SJCRH30 (cell line): ENCODE measurements around the gene MALL. TPM values are rescaled to one million over a fixed set of nuclear protein-coding genes. Genes with fewer than 3 reads are reported as not detected.
"Not testable (repeated sequence)": the region's sequence is repeated elsewhere in the genome, so short reads cannot be mapped to it uniquely, and the experiment has no call there.

ENCODE experiments used
- DNase-seq, 2 experiments: peaks; one replicate each; pipeline ENCODE4 v3.0.0-alpha.2; 2015 to 2020
- H3K27ac ChIP-seq: fragments of 250-450 bp; sonication (Bioruptor Pico); 2 replicates; pipeline ENCODE4 v1.5.1; 2020; ENCODE audit warnings: mild to moderate bottlenecking, moderate library complexity
- H3K27me3 ChIP-seq: fragments of 250-450 bp; sonication (Bioruptor Pico); 2 replicates; pipeline ENCODE4 v1.5.1; 2020; ENCODE audit warnings: mild to moderate bottlenecking, moderate library complexity
- H3K36me3 ChIP-seq: fragments of 250-450 bp; sonication (Bioruptor Pico); 2 replicates; pipeline ENCODE4 v1.5.1; 2020; ENCODE audit warnings: mild to moderate bottlenecking, moderate library complexity
- H3K4me1 ChIP-seq: fragments of 250-450 bp; sonication (Bioruptor Pico); 2 replicates; pipeline ENCODE4 v1.5.1; 2020; ENCODE audit warnings: mild to moderate bottlenecking, moderate library complexity
- H3K4me3 ChIP-seq: fragments of 250-450 bp; sonication (Bioruptor Pico); 2 replicates; pipeline ENCODE4 v1.5.1; 2020; ENCODE audit warnings: mild to moderate bottlenecking, moderate library complexity
- H3K9me3 ChIP-seq: fragments of 250-450 bp; sonication (Bioruptor Pico); replicated peaks from 2 replicates; pipeline ENCODE4 v1.5.1; 2020; ENCODE audit warnings: mild to moderate bottlenecking, moderate library complexity
- total RNA-seq: library from RNA; depleted of rRNA; stranded (reverse); fragments of >200 nt; shearing (Covaris generic); gene quantifications from 2 replicates; pipeline ENCODE4 v1.2.3, GENCODE V29; 2014; rRNA removed

MALL gene
- total RNA-seq, result 0.12 TPM in 1 of 2 replicates, not detected in the other

DNA sequence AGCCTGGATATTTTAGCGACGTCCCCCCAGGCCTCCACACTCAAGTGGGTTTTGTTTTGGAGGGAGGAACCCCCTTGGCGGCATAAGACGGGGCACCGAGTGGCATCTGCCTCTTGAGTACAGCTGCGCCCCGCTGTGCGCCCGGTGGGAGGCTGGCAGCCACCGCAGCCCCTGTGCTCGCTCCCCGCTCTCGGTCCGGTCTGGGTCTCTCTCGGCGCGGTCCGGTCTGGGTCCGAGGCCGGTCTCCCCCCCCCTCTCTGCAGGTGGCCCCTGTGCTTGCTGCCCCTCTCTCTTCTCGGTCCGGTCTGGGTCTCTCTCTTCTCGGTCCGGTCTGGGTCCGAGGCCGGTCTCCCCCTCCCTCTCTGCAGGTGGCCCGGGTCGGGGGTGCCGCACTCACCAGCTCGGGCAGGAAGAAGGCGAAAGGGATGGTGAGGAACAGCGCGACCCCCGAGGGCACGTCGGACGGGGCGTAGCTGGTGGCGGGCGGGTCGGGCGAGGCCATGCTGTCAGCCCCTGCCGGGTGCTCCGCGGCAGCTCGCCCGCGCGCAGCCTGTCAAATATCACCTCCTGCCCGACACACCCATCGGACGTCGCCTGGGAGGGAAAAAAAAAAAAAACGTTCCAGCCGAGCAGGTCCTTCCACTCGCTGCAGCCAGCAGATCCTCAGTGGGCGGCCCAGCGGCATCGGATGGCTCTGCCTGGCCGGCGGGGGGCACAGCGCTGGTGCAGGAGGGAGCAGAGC, at the start of gene MALL:
TSS of gene MALL (minus strand) at position 532 of the 742 bp plus-strand sequence. CDS start at position 502, 30 bp downstream.
- Histone ChIP-seq H3K9me3 (no peaks in the 10 kb centered on the region), H3K4me3 (no peak within 1 kb of the TSS), H3K27me3 (no peaks in the 10 kb centered on the region; the same call in 1 of the 2 replicates), H3K4me1 (no peaks in the 10 kb centered on the region), H3K27ac (no peak within 1 kb of the TSS), H3K36me3 (no peaks in the 10 kb centered on the region)
- DNase-seq, result no peak

DNA sequence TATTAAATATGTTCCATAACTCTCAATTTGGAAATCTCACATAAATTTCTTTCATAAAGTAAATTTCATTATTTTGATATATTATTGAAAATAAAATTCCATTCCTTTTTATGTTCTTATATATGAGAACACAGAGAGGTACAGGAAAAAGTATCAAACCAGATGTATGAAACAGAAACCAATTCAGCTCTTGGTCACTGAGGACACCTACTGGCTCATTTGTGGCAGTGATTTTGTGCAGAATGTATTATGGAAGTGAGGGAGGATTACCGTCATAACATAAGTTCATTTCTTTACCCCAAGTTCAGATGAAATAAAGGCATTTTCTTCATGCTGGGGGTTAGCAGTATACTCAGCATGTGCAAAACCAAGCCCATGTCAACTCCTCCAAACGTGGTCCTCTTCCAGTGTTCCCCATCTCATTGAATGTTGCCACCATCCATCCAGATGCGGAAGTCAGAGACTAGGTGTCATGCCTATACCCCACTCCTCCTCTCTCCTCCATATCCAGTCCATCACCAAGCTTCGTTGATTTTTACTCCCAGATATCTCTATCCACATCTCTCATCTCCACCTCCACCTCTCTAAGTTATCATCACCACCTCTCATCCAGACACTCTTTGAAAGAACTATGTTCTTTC, 41.7 kb upstream of the MALL start:
- peak in 1 of 2 experiments; percentile 65 for DNase-seq
- Histone ChIP-seq H3K4me3 (no peak overlapping the region), H3K9me3 (no peaks in the 10 kb centered on the region; the same call in 1 of the 2 replicates), H3K27ac (no peak overlapping the region), H3K4me1 (no peaks in the 10 kb centered on the region; the same call in 1 of the 2 replicates), H3K27me3 (no peaks in the 10 kb centered on the region), H3K36me3 (no peaks in the 10 kb centered on the region)

DNA sequence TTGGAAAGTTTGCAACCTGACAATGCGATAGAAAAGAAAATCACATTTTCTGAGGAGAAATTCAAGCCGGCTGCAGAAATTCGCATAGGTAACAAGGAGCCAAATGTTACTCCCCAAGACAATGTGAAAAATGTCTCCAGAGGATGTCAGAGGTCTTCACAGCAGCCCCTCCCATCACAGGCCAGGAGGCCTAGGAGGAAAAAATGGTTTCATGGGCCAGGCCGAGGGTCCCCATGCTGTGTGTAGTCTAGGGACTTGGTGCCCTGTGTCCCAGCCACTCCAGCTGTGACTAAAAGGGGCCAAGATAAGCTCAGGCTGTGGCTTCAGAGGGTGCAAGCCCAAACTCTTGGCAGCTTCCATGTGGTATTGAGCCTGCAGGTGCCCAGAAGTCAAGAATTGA, 39.2 kb upstream of the MALL start:
- not testable (repeated sequence) for H3K9me3 ChIP-seq, H3K4me1 ChIP-seq, H3K4me3 ChIP-seq, H3K27ac ChIP-seq, H3K36me3 ChIP-seq, H3K27me3 ChIP-seq, DNase-seq

DNA sequence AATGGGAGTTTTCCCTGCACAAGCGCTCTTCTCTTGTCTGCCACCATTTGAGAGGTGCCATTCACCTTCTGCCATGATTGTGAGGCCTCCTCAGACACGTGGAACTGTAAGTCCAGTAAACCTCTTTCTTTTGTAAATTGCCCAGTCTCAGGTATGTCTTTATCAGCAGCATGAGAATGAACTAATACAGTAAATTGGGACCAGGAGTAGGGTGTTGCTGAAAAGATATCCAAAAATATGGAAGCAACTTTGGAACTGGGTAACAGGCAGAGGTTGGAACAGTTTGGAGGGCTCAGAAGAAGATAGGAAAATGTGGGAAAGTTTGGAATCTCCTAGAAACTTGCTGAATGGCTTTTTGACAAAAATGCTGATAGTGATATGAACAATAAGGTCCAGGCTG, 38.6 kb upstream of the MALL start:
- H3K36me3 ChIP-seq, DNase-seq, H3K27ac ChIP-seq, H3K4me3 ChIP-seq, H3K27me3 ChIP-seq, H3K4me1 ChIP-seq, H3K9me3 ChIP-seq: not testable (repeated sequence)

DNA sequence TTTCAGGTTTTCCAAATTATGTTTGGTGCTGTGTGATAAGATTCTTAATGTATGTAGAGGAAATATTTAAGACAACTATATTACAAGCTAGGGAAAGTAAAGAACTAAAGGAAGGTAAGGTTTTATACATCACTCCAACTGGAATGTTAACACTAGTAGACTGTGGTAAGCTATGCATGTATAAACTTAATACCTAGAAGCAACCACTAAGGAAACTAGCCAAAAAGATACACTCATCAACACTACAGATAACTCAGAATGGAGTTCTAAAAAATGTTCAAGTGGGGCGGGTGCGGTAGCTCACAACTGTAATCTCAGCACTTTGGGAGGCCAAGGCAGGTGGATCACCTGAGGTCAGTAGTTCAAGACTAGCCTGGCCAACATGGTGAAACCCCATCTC, 37.8 kb upstream of the MALL start:
- no peaks in the 10 kb centered on the region for H3K27me3 ChIP-seq
- H3K27ac ChIP-seq, result no peak overlapping the region
- H3K9me3 ChIP-seq, result no peaks in the 10 kb centered on the region; the same call in 1 of the 2 replicates
- H3K36me3 ChIP-seq, result no peaks in the 10 kb centered on the region
- no peak for DNase-seq
- no peaks in the 10 kb centered on the region for H3K4me1 ChIP-seq
- no peak overlapping the region for H3K4me3 ChIP-seq

DNA sequence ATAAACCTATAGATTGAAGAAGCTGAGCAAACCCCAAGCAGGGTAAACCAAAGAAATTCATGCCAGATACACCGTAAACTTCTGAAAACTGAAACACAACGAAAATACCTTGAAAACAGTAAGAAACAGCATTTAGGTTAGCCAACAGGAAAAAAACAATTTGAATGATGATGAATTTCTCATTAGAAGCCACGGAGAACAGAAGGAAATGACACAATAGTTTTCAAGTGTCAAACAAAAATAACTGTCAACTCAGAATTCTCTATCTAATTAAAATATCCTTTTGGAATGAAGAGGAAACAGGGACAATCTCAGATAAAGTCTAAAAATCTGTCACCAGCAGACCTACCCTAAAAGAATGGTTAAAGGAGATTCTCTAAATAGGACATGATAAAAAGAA, 37.3 kb upstream of the MALL start:
- no peaks in the 10 kb centered on the region for H3K27me3 ChIP-seq

DNA sequence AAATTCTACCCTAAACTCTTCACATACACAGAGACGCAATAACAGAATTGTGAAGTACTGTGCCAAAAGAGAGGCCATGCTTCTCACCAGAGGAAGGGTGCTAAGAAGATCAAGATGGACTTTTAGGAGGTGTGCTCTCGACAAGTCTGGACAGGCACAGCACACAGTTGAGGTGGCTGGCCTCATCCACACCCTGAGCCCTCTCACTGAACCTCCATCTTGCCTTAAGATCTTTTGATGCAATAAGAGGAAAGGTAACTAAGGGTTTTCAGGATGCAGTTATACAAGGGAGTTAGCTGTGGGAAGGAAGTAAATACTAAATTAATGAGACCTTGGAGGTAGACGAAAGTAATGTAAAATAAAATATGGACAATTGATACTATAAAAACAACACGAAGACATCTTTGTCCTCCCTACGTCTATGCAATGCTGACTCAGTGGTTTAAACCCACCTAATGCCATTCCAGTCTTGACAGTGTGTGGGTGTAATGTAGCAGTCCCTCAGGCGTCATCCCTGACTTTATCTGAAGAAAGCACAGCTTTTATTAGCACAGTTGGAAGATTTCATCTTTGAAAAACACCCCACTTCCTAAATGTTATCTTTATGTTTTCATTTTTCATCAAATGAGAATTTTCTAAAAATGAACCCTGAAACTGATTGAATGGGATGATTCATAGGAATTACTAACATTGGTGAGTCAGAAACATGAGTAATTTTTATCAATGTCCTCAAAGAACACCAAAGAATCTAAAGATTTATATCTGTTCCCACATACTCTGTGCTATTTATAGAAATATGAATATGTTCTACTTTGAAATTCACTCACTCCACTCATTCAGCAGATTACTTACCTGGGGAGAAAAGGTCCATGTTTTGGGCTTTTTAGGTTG, 34.0 kb upstream of the MALL start:
- no peaks in the 10 kb centered on the region for H3K36me3 ChIP-seq
- no peaks in the 10 kb centered on the region for H3K4me1 ChIP-seq
- DNase-seq, result no peak
- H3K27ac ChIP-seq, result no peak overlapping the region
- no peaks in the 10 kb centered on the region for H3K27me3 ChIP-seq
- no peaks in the 10 kb centered on the region; the same call in 1 of the 2 replicates for H3K9me3 ChIP-seq
- no peak overlapping the region for H3K4me3 ChIP-seq

More for the DNA sequence above, 37.3 kb upstream of the MALL start:
- DNase-seq, result no peak
- Histone ChIP-seq H3K4me3 (no peak overlapping the region), H3K36me3 (no peaks in the 10 kb centered on the region), H3K9me3 (no peaks in the 10 kb centered on the region; the same call in 1 of the 2 replicates), H3K4me1 (no peaks in the 10 kb centered on the region), H3K27ac (no peak overlapping the region)

DNA sequence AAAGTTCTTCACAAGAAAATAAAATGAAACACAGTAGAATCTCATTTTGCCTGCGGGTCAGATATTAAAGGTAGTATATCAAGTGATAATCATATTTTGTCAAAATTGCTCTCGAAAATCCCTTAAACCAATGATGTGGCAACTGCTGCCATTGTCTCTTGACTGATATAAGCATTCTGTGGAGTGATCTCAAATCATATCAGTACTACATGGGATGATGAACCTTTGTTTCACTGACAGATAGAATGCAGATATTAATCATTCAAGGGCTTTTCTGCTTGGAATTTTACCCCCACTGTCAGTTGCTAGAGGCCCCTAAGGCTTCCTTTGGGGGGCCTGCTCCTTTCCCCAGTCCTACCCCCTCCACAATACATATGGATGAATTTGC, 31.3 kb upstream of the MALL start:
- Histone ChIP-seq H3K27ac (no peak overlapping the region), H3K4me3 (no peak overlapping the region), H3K36me3 (no peaks in the 10 kb centered on the region), H3K4me1 (no peaks in the 10 kb centered on the region), H3K9me3 (no peaks in the 10 kb centered on the region), H3K27me3 (no peaks in the 10 kb centered on the region; the same call in 1 of the 2 replicates)
- no peak for DNase-seq

DNA sequence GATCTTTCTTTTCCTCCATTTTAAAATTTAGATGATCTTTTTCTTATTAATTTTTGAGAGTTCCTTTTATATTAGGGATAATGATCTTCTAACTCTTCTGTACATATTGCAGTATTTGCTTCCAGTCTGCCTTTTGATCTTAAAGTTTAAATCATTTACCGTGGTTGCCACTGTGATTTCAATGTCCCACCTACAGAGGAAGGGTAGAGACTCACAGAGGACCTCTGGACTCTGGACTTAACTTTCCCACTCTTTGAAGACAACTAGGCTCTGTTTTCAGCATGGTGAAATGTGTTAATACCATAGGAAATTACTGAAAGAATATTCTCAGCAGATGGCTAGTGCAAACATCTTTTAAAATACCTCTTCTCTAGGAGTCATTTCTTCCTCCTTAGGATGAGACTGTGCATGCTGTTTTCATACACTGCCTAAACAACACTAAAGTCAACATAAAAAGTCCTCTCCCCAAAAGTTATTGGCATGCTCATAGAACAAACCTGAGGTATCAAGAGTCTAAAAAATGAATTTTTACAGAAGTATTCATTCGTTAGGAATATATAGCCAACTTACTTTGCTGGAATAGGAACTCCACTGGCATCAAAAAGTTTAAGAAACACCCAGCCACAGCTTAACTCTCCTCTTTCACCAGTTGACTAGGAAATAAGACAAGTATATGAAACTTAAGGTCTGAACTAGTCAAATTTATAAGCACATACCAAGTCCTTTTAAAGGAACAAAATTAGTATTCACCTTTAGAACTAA, 30.7 kb upstream of the MALL start:
- Histone ChIP-seq H3K27me3 (no peaks in the 10 kb centered on the region; the same call in 1 of the 2 replicates), H3K4me3 (no peak overlapping the region), H3K9me3 (no peaks in the 10 kb centered on the region), H3K27ac (no peak overlapping the region), H3K36me3 (no peaks in the 10 kb centered on the region), H3K4me1 (no peaks in the 10 kb centered on the region)
- no peak for DNase-seq

DNA sequence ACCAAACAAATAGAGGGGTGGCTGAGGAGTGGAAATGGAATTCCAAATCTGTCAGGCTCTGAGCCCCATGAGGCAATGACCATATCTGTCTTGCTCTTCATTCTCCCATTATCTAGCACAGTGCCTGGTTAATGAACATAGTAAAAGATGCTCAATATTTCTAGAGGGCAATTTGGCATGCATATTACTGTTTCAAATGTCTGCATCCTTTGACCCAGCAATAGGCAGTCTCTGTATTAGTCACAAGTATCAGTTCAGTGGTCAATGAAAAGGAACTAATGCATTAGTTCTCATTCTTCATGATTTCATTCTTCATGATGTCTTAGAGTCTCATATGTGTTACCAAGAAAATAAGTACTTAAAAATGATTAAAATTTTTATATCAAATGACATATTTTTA, 28.4 kb upstream of the MALL start:
- Histone ChIP-seq H3K4me3 (no peak overlapping the region), H3K27me3 (no peaks in the 10 kb centered on the region; the same call in 1 of the 2 replicates), H3K27ac (no peak overlapping the region), H3K4me1 (no peaks in the 10 kb centered on the region), H3K36me3 (no peaks in the 10 kb centered on the region), H3K9me3 (no peaks in the 10 kb centered on the region)
- DNase-seq, result no peak

DNA sequence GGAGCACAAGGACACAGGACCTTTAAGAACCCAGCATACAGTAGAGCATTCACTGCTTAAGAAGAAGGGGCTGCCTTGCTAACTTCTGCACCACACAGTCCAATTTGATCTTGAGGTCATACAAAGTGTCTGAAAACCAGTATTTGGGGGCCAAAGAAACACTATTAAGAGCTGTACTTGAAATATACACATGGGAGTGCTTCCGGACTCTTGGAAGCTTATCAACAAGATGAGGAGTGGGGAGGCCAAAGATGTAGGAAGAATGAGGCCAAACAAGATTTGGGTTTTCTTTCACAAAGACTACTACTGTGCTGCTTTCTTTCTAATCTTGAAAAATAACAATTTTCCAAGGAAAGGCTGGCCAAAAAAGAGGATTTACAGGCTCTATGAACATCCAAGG, 24.8 kb upstream of the MALL start:
- H3K4me3 ChIP-seq, result no peak overlapping the region
- no peak for DNase-seq
- H3K36me3 ChIP-seq, result no peaks in the 10 kb centered on the region
- no peaks in the 10 kb centered on the region for H3K4me1 ChIP-seq
- H3K9me3 ChIP-seq, result no peaks in the 10 kb centered on the region
- no peaks in the 10 kb centered on the region; the same call in 1 of the 2 replicates for H3K27me3 ChIP-seq
- no peak overlapping the region for H3K27ac ChIP-seq

DNA sequence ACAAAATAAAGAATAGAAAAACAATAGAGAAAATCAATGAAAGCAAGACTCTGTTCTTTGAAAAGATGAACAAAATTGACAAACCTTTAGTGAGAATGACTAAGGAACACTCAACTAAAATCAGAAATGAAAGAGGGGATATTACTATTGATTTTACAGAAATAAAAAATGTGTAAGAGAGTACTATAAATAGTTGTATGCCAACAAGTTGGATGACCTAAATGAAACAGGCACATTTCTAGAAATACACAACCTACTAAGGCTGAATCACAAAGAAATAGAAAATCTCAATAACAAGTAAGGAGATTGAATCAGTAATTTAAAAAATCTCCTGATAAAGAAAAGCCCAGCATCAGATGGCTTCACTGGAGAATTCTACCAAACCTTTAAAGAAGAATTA, 18.4 kb upstream of the MALL start:
- Histone ChIP-seq H3K27ac (no peak overlapping the region), H3K4me1 (no peaks in the 10 kb centered on the region), H3K36me3 (no peaks in the 10 kb centered on the region), H3K4me3 (no peak overlapping the region), H3K27me3 (no peaks in the 10 kb centered on the region), H3K9me3 (no peaks in the 10 kb centered on the region)
- no peak for DNase-seq

DNA sequence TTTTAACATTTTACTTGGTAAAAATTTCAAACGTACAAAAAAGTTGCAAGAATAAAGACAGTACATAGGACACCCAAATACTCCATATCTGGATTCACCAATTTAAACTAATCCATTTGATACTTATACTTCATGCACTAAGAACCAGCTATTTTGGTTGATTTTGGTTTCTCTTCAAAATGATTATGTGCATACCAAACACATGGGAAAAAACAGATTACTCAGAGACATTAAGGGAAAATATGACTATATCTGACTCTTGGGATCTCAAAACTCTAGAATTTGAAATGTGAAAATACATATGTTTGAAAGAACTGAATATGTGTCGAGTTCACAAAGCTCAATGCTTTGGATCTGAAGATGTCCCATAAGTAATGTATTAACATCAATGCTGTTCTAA, 15.5 kb upstream of the MALL start:
- no peaks in the 10 kb centered on the region for H3K36me3 ChIP-seq
- DNase-seq, result no peak
- H3K9me3 ChIP-seq, result no peaks in the 10 kb centered on the region
- no peaks in the 10 kb centered on the region for H3K27me3 ChIP-seq
- H3K27ac ChIP-seq, result no peak overlapping the region
- H3K4me3 ChIP-seq, result no peak overlapping the region
- no peaks in the 10 kb centered on the region for H3K4me1 ChIP-seq

DNA sequence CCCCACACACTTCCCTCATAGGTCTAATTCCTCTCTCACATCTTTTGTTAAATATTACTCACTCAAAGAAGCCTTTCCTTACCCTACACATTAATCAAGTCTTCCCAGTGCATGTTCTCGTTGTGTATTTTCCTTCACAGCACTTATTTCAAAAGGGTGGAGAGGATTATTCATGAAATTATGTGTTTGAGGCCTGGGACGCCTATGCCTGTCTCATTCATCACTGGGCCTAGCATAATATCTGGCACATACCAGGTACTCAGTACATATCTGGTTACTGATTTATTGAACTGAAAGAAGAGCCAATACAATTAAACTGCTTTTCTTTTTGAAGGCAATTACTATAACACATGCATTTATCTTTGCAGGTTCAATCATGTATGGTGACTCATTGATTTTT, 15.1 kb upstream of the MALL start:
- Histone ChIP-seq H3K27ac (no peak overlapping the region), H3K36me3 (no peaks in the 10 kb centered on the region)

More for the DNA sequence above, 15.1 kb upstream of the MALL start:
- no peaks in the 10 kb centered on the region for H3K4me1 ChIP-seq
- H3K4me3 ChIP-seq, result no peak overlapping the region
- H3K9me3 ChIP-seq, result no peaks in the 10 kb centered on the region
- DNase-seq, result no peak
- H3K27me3 ChIP-seq, result no peaks in the 10 kb centered on the region
